Calu3 (cell line): ENCODE data around the gene DDX56. TPM values are rescaled to one million over a fixed set of nuclear protein-coding genes. Genes with fewer than 3 reads are reported as not detected.
"Not testable (repeated sequence)": the region's sequence is repeated elsewhere in the genome, so short reads cannot be mapped to it uniquely, and the experiment has no call there.

Experiments used
- BruUV-seq: library from RNA; stranded (reverse); fragments of 400-500 nt; replicated peaks from 2 replicates; lab custom pipeline; 2021; lab: Mats Ljungman, UMichigan
- CTCF ChIA-PET: fragments of 300-600 bp; sonication (Branson Sonifier 250); formaldehyde crosslinking; loops from one replicate; lab custom pipeline; 2022; ENCODE audit warnings: antibody characterized with exemption; lab: Charles Lee
- DNase-seq: peaks from one replicate; pipeline ENCODE4 v3.0.0; 2022
- H3K27ac Mint-ChIP-seq: one replicate; pipeline ENCODE4 v1.8.0; 2022; ENCODE audit warnings: mixed read lengths; ENCODE audit not compliant: unreplicated experiment
- H3K27me3 Mint-ChIP-seq: one replicate; pipeline ENCODE4 v1.8.0; 2022; ENCODE audit warnings: mixed read lengths; ENCODE audit not compliant: unreplicated experiment
- H3K36me3 Mint-ChIP-seq: one replicate; pipeline ENCODE4 v1.8.0; 2022; ENCODE audit warnings: mild to moderate bottlenecking, moderate library complexity, mixed read lengths; ENCODE audit not compliant: insufficient read depth, unreplicated experiment
- H3K4me1 Mint-ChIP-seq: one replicate; pipeline ENCODE4 v1.8.0; 2022; ENCODE audit warnings: mild to moderate bottlenecking, low read depth, mixed read lengths; ENCODE audit not compliant: unreplicated experiment
- H3K4me3 Mint-ChIP-seq: one replicate; pipeline ENCODE4 v1.8.0; 2022; ENCODE audit warnings: mild to moderate bottlenecking, low read depth, moderate library complexity, mixed read lengths; ENCODE audit not compliant: unreplicated experiment
- H3K9me3 Mint-ChIP-seq: one replicate; pipeline ENCODE4 v1.8.0; 2022; ENCODE audit warnings: low read depth, mixed read lengths; ENCODE audit not compliant: unreplicated experiment
- CTCF ChIP-seq: fragments of 200-600 bp; IDR thresholded peaks from one replicate; pipeline ENCODE4 v1.8.0; 2022; ENCODE audit warnings: antibody characterized with exemption; ENCODE audit not compliant: unreplicated experiment
- intact Hi-C: fragments of 100-400 bp; cut with micrococcal nuclease; formaldehyde crosslinking; loops from one replicate; pipeline ENCODE4 v1.10.0; 2022; ENCODE audit not compliant: unreplicated experiment
- total RNA-seq: library from RNA; stranded (reverse); gene quantifications from 2 replicates; pipeline ENCODE4 v1.2.3, GENCODE V29; 2022

The DDX56 gene
- total RNA-seq, 1 experiment from 2014 or later: 157 TPM

GRCh38 chr7:44604941-44605340, 31.2 kb upstream of the DDX56 start:
- BruUV-seq: no TSS peak
- intact Hi-C loops: no loop called here
- no peak overlapping the region for H3K27ac Mint-ChIP-seq
- no peak for TF ChIP-seq CTCF
- peaks cover 46% of the 10 kb centered on the region for H3K36me3 Mint-ChIP-seq
- no peaks in the 10 kb centered on the region for H3K27me3 Mint-ChIP-seq
- CTCF ChIA-PET: interaction anchor here (0.6 to 3.3 kb wide), 4 partner anchors 10 to 265 kb away, joined by 3 to 23 read pairs (median 5); no protein-coding TSS in a partner anchor
- no peaks in the 10 kb centered on the region for H3K9me3 Mint-ChIP-seq
- DNase-seq: no peak
- H3K4me1 Mint-ChIP-seq: peaks cover 17% of the 10 kb centered on the region
- H3K4me3 Mint-ChIP-seq: peak overlapping the region; percentile 95

GRCh38 chr7:44603193-44603592, 29.5 kb upstream of the DDX56 start:
- CTCF ChIA-PET: interaction anchor here (0.5 to 0.7 kb wide), 3 partner anchors 86 to 317 kb away, joined by 3 to 8 read pairs (median 5); no protein-coding TSS in a partner anchor

GRCh38 chr7:44602576-44602910, 28.8 kb upstream of the DDX56 start:
- BruUV-seq: no TSS peak
- Mint-ChIP-seq H3K36me3 (peaks cover 22% of the 10 kb centered on the region), H3K27ac (no peak overlapping the region), H3K4me1 (peaks cover 18% of the 10 kb centered on the region), H3K27me3 (no peaks in the 10 kb centered on the region), H3K4me3 (no peak overlapping the region), H3K9me3 (no peaks in the 10 kb centered on the region)
- CTCF ChIA-PET: interaction anchor here (0.5 kb wide), 1 partner anchor 86 kb away, joined by 5 read pairs; no protein-coding TSS in a partner anchor
- no peak for DNase-seq
- TF ChIP-seq CTCF: no peak
- intact Hi-C loops: no loop called here

More at GRCh38 chr7:44603193-44603592, 29.5 kb upstream of the DDX56 start:
- Mint-ChIP-seq H3K9me3 (no peaks in the 10 kb centered on the region), H3K27me3 (no peaks in the 10 kb centered on the region), H3K36me3 (peaks cover 29% of the 10 kb centered on the region), H3K4me3 (no peak overlapping the region), H3K4me1 (peaks cover 25% of the 10 kb centered on the region), H3K27ac (no peak overlapping the region)
- no peak for TF ChIP-seq CTCF
- intact Hi-C loops: no loop called here
- no peak for DNase-seq
- no TSS peak for BruUV-seq

DNA sequence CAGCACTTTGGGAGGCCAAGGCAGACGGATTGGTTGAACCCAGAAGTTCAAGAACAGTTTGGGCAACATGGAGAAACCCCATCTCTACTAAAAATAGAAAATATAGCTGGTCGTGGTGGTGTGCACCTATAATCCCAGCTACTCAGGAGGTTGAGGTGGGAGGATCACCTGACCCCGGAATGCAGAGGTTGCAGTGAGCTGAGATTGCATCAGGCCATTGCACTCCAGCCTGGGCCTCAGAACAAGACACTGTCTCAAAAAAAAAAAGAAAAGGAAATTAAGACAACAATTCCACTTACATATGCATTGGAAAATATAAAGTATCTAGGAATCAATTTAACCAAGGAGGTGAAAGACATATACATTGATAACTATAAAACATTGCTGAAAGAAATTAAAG, 25.5 kb upstream of the DDX56 start:
- H3K36me3 Mint-ChIP-seq: no peaks in the 10 kb centered on the region
- peaks cover 9% of the 10 kb centered on the region for H3K4me1 Mint-ChIP-seq
- H3K4me3 Mint-ChIP-seq: no peak overlapping the region
- no peaks in the 10 kb centered on the region for H3K27me3 Mint-ChIP-seq
- DNase-seq: no peak
- no TSS peak for BruUV-seq
- TF ChIP-seq CTCF: no peak
- intact Hi-C loops: no loop called here
- no peak overlapping the region for H3K27ac Mint-ChIP-seq
- CTCF ChIA-PET: interaction anchor here (1.7 kb wide), 1 partner anchor 11 kb away, joined by 6 read pairs; no protein-coding TSS in a partner anchor
- no peaks in the 10 kb centered on the region for H3K9me3 Mint-ChIP-seq

DNA sequence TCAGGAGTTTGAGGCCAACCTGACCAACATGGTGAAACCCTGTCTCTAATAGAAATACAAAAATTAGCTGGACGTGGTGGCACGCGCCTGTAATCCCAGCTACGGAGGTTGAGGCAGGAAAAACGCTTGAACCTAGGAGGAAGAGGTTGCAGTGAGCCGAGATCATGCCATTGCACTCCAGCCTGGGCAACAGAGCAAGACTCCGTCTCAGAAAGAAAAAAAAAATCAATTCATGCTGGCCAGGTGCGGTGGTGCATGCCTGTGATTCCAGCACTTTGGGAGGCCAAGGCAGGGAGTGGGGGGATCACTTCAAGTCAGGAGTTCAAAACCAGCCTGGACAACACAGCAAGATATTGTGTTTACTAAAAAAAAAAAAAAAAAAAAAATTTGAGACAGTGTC, 23.5 kb upstream of the DDX56 start:
- DNase-seq, H3K4me3 Mint-ChIP-seq, H3K36me3 Mint-ChIP-seq, BruUV-seq, H3K4me1 Mint-ChIP-seq, H3K27me3 Mint-ChIP-seq, intact Hi-C loops, H3K9me3 Mint-ChIP-seq, H3K27ac Mint-ChIP-seq: not testable (repeated sequence)
- CTCF ChIA-PET: interaction anchor here (0.7 kb wide), 2 partner anchors 97 to 123 kb away, joined by 3 to 6 read pairs; no protein-coding TSS in a partner anchor
